ENCODE results near the gene PDE4DIP.
"Not testable (repeated sequence)": the region's sequence is repeated elsewhere in the genome, so short reads cannot be mapped to it uniquely, and the experiment has no call there.

DNA sequence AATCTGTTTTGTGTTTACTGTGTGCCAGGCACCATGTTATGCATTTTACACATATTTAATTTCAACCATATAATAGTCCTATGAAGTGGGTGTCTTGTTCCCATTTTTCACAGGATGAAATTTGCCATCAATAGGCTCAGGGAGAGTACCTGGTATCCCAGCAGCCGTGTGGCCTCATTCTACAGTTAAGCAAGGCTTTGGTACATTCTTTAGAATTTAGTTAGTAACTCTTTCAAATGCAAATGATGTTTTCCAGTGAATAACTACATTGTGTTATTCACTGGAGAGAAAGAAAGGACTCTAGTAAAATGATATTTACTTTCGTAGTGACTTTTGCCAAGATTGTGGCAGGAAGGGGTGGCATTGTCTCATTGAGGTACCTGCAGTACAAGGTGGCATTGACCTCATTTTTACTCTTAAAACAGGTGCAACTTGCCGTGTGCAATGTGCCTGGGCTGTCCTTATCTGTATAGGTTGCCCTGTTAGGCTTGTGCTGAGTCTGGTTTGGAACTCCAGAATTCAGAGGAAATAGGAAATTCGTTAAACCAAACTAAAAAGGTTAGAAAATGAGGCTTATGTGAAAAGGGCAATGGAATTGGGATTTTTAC is 65.1 kb downstream of the PDE4DIP start:
- TF ChIP-seq, protein P1, sequence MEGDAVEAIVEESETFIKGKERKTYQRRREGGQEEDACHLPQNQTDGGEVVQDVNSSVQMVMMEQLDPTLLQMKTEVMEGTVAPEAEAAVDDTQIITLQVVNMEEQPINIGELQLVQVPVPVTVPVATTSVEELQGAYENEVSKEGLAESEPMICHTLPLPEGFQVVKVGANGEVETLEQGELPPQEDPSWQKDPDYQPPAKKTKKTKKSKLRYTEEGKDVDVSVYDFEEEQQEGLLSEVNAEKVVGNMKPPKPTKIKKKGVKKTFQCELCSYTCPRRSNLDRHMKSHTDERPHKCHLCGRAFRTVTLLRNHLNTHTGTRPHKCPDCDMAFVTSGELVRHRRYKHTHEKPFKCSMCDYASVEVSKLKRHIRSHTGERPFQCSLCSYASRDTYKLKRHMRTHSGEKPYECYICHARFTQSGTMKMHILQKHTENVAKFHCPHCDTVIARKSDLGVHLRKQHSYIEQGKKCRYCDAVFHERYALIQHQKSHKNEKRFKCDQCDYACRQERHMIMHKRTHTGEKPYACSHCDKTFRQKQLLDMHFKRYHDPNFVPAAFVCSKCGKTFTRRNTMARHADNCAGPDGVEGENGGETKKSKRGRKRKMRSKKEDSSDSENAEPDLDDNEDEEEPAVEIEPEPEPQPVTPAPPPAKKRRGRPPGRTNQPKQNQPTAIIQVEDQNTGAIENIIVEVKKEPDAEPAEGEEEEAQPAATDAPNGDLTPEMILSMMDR (IDR thresholded peaks at IDR 0.05): not testable (repeated sequence)
- TF ChIP-seq EP300 (IDR thresholded peaks at IDR 0.05): not testable (repeated sequence)

All from upper lobe of left lung (tissue), 4 donors.